GM18951 (cell line): ENCODE measurements around the gene NOL7.

Experiments used
- POLR2A ChIP-seq: IDR thresholded peaks from 4 replicates; pipeline ENCODE4 v1.6.1; 2011; ENCODE audit warnings: mild to moderate bottlenecking; ENCODE audit not compliant: insufficient read length, insufficient read depth; ENCODE audit errors: extremely low read depth
- in situ Hi-C: fragments of 300-500 bp; cut with MboI; formaldehyde crosslinking; loops from one replicate; pipeline ENCODE4 v1.12.0; 2022; ENCODE audit warnings: low sequenced_read_pairs, mixed read lengths, inconsistent platforms; ENCODE audit not compliant: unreplicated experiment

NOL7 gene

GRCh38 chr6:13648850-13649249, 33.7 kb downstream of the NOL7 start:
- no peak for TF ChIP-seq POLR2A
- in situ Hi-C loops = no loop called here

DNA sequence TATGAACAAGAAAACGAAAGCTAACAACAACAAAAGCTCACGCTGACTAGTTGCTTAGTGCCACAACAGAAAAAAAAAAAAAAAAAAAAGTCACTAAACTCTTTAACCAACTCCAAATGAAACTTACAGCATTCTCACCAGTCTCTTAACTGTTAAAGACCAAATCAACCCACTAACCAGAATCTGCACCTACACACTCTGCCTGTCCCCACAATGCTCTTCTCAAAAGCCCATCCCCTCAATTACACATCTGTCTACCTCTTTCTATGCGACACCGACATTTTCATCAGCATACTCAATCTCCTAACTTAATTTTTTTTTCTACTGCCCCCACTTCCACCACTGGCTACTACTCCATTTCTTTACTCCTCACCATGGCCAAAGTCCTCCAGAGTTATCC, 34.3 kb downstream of the NOL7 start:
- no peak for TF ChIP-seq POLR2A
- in situ Hi-C loops = no loop called here

- TF ChIP-seq POLR2A = no peak
- in situ Hi-C loops = no loop called here
Observed at GRCh38 chr6:13653296-13653695, 38.2 kb downstream of the NOL7 start.

- in situ Hi-C loops = no loop called here
Observed at GRCh38 chr6:13654496-13654895, 39.4 kb downstream of the NOL7 start.

GRCh38 chr6:13655700-13656099, 40.6 kb downstream of the NOL7 start:
- no peak for TF ChIP-seq POLR2A

More at GRCh38 chr6:13654496-13654895, 39.4 kb downstream of the NOL7 start:
- TF ChIP-seq POLR2A = no peak

GRCh38 chr6:13660273-13660672, 45.1 kb downstream of the NOL7 start:
- in situ Hi-C loops = no loop called here
- TF ChIP-seq POLR2A = no peak

More at GRCh38 chr6:13655700-13656099, 40.6 kb downstream of the NOL7 start:
- in situ Hi-C loops = no loop called here

DNA sequence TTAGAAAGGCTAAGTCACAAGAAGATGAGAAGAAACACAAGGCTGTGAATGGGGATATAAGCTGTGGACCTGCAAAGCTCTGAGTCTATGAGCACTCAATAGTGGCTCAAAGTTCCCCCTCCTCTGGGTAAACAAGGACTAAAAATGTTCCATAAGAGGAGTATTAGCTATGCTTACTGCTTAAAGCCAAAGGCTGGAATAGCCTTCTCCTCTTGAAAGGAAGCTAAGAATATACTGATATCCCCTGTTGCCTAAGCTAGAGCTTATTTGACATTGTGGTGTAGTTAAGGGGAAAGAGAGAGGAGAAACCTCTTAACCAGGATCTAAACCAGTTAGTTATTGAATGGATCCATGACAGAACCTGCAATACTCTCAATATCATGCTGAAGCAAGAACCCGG, 45.8 kb downstream of the NOL7 start:
- in situ Hi-C loops = no loop called here
- no peak for TF ChIP-seq POLR2A

GRCh38 chr6:13661647-13662046, 46.5 kb downstream of the NOL7 start:
- in situ Hi-C loops = no loop called here
- no peak for TF ChIP-seq POLR2A

DNA sequence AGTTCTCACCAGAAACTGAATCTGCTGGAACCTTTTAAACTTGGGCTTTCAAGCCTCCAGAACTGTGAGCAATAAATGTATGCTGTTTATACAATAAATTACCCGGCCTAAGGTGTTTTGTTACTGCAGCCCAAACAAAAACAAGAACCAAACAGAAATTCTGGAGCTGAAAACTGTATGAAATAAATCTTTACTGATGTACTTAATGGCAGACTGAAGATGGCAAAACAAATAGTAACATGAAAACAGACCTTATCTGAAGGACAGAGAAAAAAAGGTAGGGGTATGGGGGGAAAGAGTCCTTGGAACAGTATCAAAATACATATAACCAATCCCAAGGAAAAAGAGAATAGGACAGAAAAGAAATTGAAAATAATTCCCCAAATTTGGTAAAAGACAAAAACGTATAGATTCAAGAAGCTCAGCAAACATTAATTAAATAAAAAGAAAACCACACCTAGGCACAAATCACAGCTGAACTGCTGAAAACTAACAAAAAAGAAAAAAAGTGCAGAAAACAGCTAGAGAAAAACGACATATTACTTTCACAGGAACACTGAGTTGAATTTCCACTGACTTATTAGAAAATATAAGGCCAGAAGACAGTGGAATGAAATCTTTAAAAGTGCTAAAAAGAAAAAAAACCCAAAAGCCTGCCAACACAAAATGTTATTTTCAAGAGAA, 47.7 kb downstream of the NOL7 start:
- no peak for TF ChIP-seq POLR2A
- in situ Hi-C loops = no loop called here

GRCh38 chr6:13663986-13664385, 48.9 kb downstream of the NOL7 start:
- in situ Hi-C loops = no loop called here
- TF ChIP-seq POLR2A = no peak

- no peak for TF ChIP-seq POLR2A
- in situ Hi-C loops = no loop called here
Observed at GRCh38 chr6:13664703-13665352, 49.7 kb downstream of the NOL7 start.

- TF ChIP-seq POLR2A = no peak
- in situ Hi-C loops = no loop called here
Observed at GRCh38 chr6:13666194-13667105, 51.3 kb downstream of the NOL7 start.

DNA sequence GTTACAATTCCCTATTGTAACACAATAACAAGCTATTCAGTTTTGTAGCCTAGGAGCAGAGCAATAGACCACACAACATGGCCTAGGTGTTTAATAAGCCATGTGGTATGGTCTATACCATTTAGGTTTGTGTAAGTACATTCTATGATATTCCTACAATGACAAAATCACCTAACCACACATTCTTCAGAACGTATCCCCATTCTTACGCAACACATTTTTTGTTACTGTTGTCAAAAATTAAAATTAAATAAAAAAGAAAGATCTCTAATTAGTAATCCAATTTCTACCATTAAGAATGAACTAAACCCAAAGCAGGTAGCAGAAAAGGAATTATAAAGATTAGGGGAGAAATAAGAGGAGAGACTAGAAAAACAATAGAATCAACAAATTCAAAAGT, 52.5 kb downstream of the NOL7 start:
- in situ Hi-C loops = no loop called here
- TF ChIP-seq POLR2A = no peak
